Urinary bladder (tissue), 4 donors: ENCODE results near the gene FAM184B. TPM values are rescaled to one million over a fixed set of nuclear protein-coding genes. Genes with fewer than 3 reads are reported as not detected.
"Not testable (repeated sequence)": the region's sequence is repeated elsewhere in the genome, so short reads cannot be mapped to it uniquely, and the experiment has no call there.

Experiments
- DNase-seq: peaks from one replicate; pipeline ENCODE4 v3.0.0-alpha.2; 2015; ENCODE audit errors: extremely low spot score
- H3K27ac ChIP-seq: one replicate; pipeline ENCODE4 v1.5.1; 2013; ENCODE audit warnings: low read depth, mild to moderate bottlenecking, moderate library complexity
- H3K36me3 ChIP-seq: one replicate; pipeline ENCODE4 v1.6.1; 2013; ENCODE audit warnings: mild to moderate bottlenecking, moderate library complexity; ENCODE audit not compliant: insufficient read depth
- H3K4me1 ChIP-seq: one replicate; pipeline ENCODE4 v1.6.1; 2013; ENCODE audit warnings: mild to moderate bottlenecking, moderate library complexity; ENCODE audit not compliant: insufficient read depth
- H3K4me3 ChIP-seq: one replicate; pipeline ENCODE4 v1.5.1; 2013; ENCODE audit warnings: low read depth, low read length
- WGBS: extraction: QIAGEN DNeasy Blood & Tissue Kit; methylation state at CpG from one replicate; pipeline ENCODE4 v1.1.7; 2013; 5-methylcytosine and 5-hydroxymethylcytosine counted together
- polyA plus RNA-seq: library from polyadenylated mRNA; stranded (reverse); fragments of 200-250 nt; gene quantifications from one replicate; pipeline ENCODE4 v1.2.3, GENCODE V29; 2013
- total RNA-seq: library from RNA; depleted of rRNA; stranded (reverse); fragments of >200 nt; gene quantifications from one replicate; pipeline ENCODE4 v1.2.3, GENCODE V29; 2014
- donor health status: healthy with polysubstance abuse.
- donor health status: healthy.

The FAM184B gene
- total and polyA plus RNA-seq, 2 donors = 0.04 to 0.11 TPM

DNA sequence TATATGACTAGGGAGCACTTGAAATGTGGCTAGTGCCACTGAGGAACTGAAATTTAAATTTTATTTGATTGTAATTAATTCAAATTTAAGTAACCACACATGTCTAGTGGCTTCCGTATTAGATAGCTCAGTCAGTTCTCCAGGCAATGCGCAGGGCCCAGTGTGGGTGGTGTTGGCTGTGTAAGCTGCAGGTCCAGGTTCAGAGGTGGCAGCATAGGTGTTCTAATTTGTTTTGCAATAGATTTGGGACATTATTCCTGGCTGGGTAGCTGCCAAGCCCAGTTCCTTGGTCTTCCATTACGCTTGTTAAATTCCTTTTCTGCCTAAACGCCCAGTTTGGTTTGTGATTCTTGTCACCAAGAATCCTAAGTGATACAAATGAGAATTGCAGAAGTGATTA lies 79.5 kb downstream of the FAM184B start:
- Histone ChIP-seq H3K36me3 (no peaks in the 10 kb centered on the region), H3K4me3 (no peak overlapping the region), H3K27ac (no peak overlapping the region), H3K4me1 (no peaks in the 10 kb centered on the region)
- DNase-seq = no peak
- 92% methylated on average over 4 of the region's 4 CpGs for WGBS

DNA sequence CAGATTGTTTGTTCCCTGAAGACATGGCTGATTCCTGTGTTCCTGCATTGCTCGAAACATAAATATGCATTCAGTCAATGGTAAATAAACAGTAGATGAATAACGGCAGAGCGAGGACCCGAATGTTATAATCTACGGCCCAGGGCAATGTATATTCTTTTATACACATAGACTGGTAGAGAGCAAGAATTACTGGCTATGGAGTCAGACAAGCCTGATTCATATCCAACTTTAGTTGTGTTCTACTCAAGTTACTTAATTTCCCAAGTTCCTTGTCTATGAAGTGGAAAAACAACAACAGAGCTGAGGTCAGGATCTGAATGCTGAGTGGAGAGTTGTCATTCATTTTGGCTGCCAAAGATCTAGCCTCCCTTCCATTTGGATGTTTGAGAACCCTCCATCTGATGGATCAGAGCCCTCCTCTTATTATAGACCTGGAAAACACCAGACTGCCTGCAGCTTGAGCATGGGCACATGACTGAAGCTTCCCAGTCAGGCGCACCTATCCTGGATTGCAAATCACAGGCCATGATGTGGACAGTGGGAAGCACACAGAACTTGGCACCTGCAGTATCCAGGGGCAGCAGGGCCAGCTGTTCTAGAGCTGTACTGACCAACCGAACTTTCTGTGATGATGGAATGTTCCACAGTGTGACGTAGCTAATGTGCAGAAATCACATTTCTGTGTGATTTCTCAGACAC lies 80.1 kb downstream of the FAM184B start:
- no peaks in the 10 kb centered on the region for H3K4me1 ChIP-seq
- H3K4me3 ChIP-seq = no peak overlapping the region
- 90% methylated on average over 8 of the region's 8 CpGs for WGBS
- no peak for DNase-seq
- no peak overlapping the region for H3K27ac ChIP-seq
- no peaks in the 10 kb centered on the region for H3K36me3 ChIP-seq

DNA sequence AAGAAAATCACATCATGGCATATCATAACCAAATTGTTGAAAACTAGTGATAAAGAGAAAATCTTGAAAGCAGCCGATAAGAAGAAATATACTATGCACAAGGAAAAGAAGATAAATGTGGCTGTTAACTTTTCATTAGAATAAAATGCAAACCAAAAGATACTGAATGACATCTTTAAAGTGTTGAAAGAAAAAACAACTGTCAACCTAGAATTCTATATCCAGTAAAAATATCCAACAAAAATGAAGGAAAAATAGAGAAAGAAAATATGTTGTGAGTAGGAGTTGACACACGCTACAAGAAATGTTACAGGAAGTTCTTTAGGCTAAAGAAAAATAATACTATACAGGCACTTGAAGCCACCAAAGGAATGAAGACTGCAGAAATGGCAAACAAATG lies 82.0 kb downstream of the FAM184B start:
- 46% methylated on average over 2 of the region's 2 CpGs for WGBS
- no peaks in the 10 kb centered on the region for H3K36me3 ChIP-seq

DNA sequence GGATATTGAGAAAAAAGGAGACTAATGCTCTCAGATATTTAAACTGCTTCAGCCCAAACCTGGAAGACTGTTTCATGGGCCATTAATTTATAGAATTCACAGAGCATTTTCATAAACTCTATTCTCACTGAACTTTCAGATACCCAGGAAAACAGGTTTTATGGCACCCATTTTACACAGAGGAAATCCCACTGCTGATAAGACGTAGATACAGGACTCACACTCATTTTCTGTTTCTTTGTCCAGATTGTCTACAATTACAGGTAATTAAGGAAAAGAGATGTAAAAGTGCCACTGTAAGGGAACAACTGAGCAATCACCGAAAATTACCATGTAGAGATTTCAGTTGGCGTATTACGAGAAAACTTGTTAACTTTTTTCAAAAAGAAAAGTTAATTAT lies 83.3 kb downstream of the FAM184B start:
- Histone ChIP-seq H3K4me3 (no peak overlapping the region), H3K4me1 (no peaks in the 10 kb centered on the region), H3K36me3 (no peaks in the 10 kb centered on the region), H3K27ac (no peak overlapping the region)
- no peak for DNase-seq
- 54% methylated on average over 4 of the region's 4 CpGs for WGBS

More for the DNA sequence above, 82.0 kb downstream of the FAM184B start:
- no peak overlapping the region for H3K27ac ChIP-seq
- no peak for DNase-seq
- no peak overlapping the region for H3K4me3 ChIP-seq
- no peaks in the 10 kb centered on the region for H3K4me1 ChIP-seq

DNA sequence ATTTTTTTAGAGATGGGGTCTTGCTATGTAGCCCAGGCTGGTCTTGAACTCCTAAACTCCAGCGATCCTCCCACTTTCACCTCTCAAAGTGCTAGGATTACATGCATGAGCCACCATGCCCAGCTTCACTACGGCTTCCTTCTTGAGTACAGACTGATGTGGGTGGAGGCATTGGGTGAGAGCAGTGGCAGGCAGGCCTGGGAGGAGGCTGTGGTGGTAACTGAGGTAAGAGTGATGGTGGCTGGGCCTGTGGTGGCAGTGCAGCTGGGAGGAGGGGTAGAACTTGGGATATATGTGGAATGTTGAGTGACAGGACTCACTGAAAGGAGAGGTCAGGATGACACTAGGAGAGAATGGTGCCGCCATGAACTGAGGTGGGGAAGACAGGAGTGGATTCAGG lies 86.1 kb downstream of the FAM184B start:
- H3K36me3 ChIP-seq = no peaks in the 10 kb centered on the region
- no peak overlapping the region for H3K4me3 ChIP-seq
- H3K4me1 ChIP-seq = no peaks in the 10 kb centered on the region
- H3K27ac ChIP-seq = no peak overlapping the region
- no peak for DNase-seq
- 89% methylated on average over 3 of the region's 3 CpGs for WGBS

DNA sequence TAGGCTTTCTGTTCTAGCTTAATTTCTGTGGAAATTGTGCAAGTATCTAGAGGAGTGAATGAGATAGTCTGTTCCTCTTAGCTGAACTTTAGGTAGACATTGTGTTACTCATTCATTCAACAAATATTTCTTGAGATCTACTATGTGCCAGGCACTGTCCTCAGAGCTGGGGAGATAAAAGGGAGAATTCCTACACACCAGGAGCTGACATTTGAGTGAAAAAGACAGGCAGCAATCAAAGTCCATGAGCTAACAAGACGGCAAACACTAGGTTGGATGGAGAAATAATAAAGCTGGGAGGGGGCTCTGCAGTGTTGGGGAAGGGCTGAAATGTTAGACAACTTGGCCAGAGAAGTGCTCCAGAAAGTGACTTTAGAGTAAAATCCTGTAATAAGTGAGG lies 86.9 kb downstream of the FAM184B start:
- 89% methylated on average over 1 of the region's 1 CpG for WGBS
- no peak for DNase-seq

DNA sequence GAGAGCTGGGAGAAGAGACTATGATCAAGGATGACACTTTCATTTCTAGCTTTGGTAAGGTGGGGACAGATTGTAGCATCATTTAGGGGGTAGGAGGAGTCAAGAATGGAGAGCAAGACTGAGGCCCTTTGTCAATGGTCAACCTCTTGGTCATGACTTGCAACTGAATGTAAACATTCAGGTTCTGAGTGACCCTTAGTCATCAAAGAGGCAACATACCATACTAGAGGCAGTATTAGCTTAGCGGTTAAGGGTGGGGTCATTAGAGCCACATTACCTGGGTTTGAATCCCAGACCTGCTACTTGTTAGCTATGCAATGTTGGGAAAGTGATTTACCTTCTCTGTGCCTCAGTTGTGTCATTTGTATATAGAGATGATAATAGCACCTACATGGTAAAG lies 90.5 kb downstream of the FAM184B start:
- 97% methylated on average over 1 of the region's 1 CpG for WGBS
- no peaks in the 10 kb centered on the region for H3K36me3 ChIP-seq
- H3K4me3 ChIP-seq = no peak overlapping the region
- no peak overlapping the region for H3K27ac ChIP-seq
- no peak for DNase-seq
- no peaks in the 10 kb centered on the region for H3K4me1 ChIP-seq

More for the DNA sequence above, 86.9 kb downstream of the FAM184B start:
- Histone ChIP-seq H3K36me3 (no peaks in the 10 kb centered on the region), H3K4me3 (no peak overlapping the region), H3K27ac (no peak overlapping the region), H3K4me1 (no peaks in the 10 kb centered on the region)

DNA sequence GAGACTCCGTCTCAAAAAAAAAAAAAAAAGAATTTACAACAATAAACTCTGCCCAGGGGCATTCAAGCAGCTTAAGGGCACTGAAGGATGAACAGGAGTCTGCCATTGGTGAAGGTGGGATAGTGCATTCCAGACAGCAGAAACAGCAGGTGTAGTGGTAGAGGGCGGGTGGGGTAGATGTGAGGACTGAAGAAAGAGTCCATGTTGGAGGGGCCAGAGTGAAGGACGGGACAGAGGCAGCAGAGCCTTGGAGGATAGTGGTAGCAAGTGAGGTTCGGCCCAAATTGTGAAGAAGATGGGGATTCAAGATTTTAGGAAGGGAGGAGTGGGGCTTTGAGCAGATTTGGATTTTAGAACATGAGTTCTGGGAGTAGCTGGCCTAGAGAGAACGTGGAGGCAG lies 91.3 kb downstream of the FAM184B start:
- no peaks in the 10 kb centered on the region for H3K36me3 ChIP-seq
- no peak overlapping the region for H3K4me3 ChIP-seq
- DNase-seq = no peak
- H3K4me1 ChIP-seq = no peaks in the 10 kb centered on the region
- H3K27ac ChIP-seq = no peak overlapping the region
- 87% methylated on average over 5 of the region's 5 CpGs for WGBS

DNA sequence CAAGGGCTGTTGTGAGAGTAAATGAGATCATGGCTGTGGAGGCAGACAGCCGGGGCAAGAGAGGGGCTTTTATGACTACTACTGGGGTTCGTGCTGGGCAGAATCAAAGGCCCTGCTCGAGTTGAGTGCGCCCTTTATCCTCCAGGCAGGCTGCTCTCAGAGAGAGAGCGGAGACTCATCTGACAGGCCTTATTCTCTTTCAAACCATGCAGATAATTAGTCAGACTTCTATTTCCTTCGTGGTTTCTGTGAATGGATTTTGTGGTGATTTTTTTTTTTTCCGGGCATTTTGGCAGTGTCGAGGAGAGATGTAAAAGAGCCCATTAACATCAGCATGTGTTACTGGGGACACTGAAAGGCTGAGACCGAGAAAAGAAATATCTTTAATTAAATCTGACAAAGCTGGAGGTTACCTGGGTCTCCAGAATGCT lies 93.4 kb downstream of the FAM184B start:
- H3K4me1 ChIP-seq = no peaks in the 10 kb centered on the region
- H3K4me3 ChIP-seq = no peak overlapping the region
- 64% methylated on average over 9 of the region's 9 CpGs for WGBS
- DNase-seq = no peak
- no peaks in the 10 kb centered on the region for H3K36me3 ChIP-seq
- no peak overlapping the region for H3K27ac ChIP-seq

DNA sequence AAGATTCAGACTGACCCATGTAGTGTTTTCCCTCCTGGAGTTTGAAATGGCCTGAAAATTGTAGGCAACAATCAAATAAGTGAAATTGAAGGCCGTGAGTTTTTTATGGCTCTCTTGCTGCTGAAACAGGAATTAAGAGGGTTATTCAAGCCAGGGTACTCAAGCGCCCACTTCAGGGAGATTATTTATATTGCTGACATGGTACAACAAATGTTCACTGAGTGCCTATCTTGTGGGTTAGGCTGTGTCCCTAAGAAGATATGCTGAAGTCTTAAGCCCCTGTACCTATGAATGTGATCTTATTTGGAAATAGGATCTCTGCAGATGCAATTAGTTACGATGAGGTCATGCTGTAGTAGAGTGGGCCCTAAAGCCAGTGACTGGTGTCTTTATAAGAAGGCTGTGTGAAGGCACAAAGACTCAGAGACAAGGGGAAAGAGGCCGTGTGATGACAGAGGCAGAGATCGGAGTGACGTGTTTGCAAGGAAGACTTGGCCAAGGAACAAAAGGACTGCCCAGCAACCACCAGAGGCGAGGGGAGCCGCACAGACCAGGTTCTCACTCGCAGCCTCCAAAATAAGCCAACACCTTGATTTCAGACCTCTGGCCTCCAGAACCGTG lies 94.1 kb downstream of the FAM184B start:
- H3K27ac ChIP-seq = no peak overlapping the region
- no peak for DNase-seq
- 71% methylated on average over 10 of the region's 10 CpGs for WGBS

DNA sequence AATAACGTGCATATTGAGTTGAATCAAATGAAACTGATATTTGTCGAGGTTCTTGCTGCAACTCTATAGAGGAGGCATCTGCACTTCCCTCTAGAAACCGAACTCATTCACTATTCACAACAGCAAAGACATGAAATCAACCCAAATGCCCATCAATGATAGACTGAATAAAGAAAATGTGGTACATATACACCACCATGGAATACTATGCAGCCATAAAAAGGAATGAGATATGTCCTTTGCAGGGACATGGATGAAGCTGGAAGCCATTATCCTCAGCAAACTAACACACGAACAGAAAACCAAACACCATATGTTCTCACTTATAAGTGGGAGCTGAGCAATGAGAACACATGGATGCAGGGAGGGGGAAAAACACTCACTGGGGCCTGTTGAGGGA lies 96.8 kb downstream of the FAM184B start:
- not testable (repeated sequence) for DNase-seq, H3K27ac ChIP-seq, H3K4me1 ChIP-seq, H3K4me3 ChIP-seq, H3K36me3 ChIP-seq
- WGBS = 76% methylated on average over 4 of the region's 4 CpGs

More for the DNA sequence above, 94.1 kb downstream of the FAM184B start:
- H3K4me1 ChIP-seq = no peaks in the 10 kb centered on the region
- no peak overlapping the region for H3K4me3 ChIP-seq
- H3K36me3 ChIP-seq = no peaks in the 10 kb centered on the region

DNA sequence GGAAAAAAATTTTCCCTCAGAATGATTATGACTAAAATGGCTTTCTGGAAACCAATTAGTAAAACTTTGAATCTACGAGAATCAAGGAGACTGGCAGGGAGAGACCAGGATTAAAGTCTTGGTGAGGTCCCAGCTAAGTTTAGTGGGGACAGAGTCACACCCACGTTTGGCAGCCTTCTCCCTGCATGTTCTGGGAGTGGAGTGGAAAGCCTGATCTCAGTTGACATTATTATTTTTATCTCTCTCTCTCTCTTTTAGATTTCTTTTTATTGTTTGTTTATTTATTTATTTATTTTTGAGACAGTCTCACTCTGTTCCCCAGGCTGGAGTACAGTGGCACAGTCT lies 99.2 kb downstream of the FAM184B start:
- Histone ChIP-seq H3K36me3 (no peaks in the 10 kb centered on the region), H3K27ac (no peak overlapping the region), H3K4me3 (no peak overlapping the region), H3K4me1 (no peaks in the 10 kb centered on the region)
- DNase-seq = no peak
- WGBS = 58% methylated on average over 2 of the region's 2 CpGs

DNA sequence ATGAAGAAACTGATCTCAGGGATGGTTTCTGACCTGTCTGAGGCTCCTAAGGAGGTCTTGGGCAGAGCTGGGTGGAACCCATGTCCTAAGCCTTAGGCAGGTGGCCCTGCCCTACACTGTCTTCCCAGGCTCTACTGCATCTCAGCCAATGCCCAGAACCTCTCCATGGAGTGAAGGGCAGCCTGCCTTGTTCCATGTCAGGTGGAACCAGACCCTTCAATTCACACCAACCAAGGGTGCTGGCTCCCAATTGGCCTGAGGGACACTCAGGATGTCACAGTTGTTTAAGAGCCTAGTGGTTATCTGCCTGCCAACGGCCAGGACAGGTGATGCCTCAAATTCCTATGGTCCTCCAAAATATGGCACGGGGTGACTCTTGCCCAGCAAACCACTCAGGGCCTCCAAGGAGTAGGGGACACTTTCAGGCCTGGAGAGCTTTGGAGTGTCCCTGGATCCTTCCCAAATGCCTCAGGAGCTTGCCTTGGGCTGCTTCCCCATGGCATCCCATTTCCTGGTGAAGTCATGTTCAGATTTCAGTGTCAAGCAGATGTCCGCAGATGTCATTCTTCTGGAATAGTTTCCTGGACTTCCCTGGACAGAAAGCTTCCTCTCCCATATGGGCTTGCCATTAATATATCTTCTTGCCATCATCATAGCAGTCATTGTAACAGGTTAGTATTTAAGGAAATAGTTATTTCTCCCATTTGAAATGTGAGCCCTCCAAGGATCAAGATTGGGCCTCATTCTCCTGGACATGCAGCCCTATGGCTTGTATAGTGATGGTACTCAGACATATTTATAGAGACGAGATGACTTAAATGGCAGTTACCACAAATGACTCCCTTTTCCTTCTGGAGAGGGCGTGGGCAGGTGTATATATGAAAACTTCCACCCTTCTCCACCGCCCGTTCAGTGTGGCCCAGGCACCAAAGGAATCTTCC lies 99.9 kb downstream of the FAM184B start:
- no peaks in the 10 kb centered on the region for H3K4me1 ChIP-seq
- no peak for DNase-seq
- WGBS = 81% methylated on average over 7 of the region's 7 CpGs
- no peak overlapping the region for H3K27ac ChIP-seq
- H3K36me3 ChIP-seq = no peaks in the 10 kb centered on the region
- H3K4me3 ChIP-seq = no peak overlapping the region
